Mesendoderm (in vitro differentiated cells): Measurements from ENCODE around the gene SREBF1.

Experiments
- DNase-seq: peaks from one replicate; pipeline ENCODE4 v3.0.0; 2013
- H2AK5ac ChIP-seq: 2 replicates; pipeline ENCODE4 v1.6.1; 2013; ENCODE audit warnings: low read length, inconsistent platforms
- H2BK120ac ChIP-seq: 2 replicates; pipeline ENCODE4 v1.6.1; 2013; ENCODE audit warnings: low read depth, mild to moderate bottlenecking, low read length, moderate library complexity, mixed read lengths
- H2BK15ac ChIP-seq: replicated peaks from 2 replicates; pipeline ENCODE4 v1.6.1; 2013; ENCODE audit warnings: low read depth, mild to moderate bottlenecking, moderate library complexity
- H2BK5ac ChIP-seq: 2 replicates; pipeline ENCODE4 v1.6.1; 2013; ENCODE audit warnings: low read length, inconsistent platforms
- H3K18ac ChIP-seq: 2 replicates; pipeline ENCODE4 v1.6.1; 2013; ENCODE audit warnings: mild to moderate bottlenecking, low read length, mixed read lengths
- H3K23ac ChIP-seq: one replicate; pipeline ENCODE4 v1.6.1; 2013; ENCODE audit warnings: low read length
- H3K27ac ChIP-seq: 2 replicates; pipeline ENCODE4 v1.5.1; 2013; ENCODE audit warnings: low read depth, mild to moderate bottlenecking, inconsistent platforms, low read length, moderate library complexity
- H3K27me3 ChIP-seq: 2 replicates; pipeline ENCODE4 v1.6.1; 2013; ENCODE audit warnings: low read length, control low read depth, mild to moderate bottlenecking, inconsistent platforms; ENCODE audit not compliant: insufficient read depth, poor library complexity
- H3K36me3 ChIP-seq: 2 replicates; pipeline ENCODE4 v1.6.1; 2013; ENCODE audit warnings: low read length, inconsistent platforms; ENCODE audit not compliant: control insufficient read depth, insufficient read depth
- H3K4ac ChIP-seq: one replicate; pipeline ENCODE4 v1.6.1; 2013; ENCODE audit warnings: low read depth, mild to moderate bottlenecking, low read length, moderate library complexity
- H3K4me1 ChIP-seq: 2 replicates; pipeline ENCODE4 v1.6.1; 2013; ENCODE audit warnings: low read depth, low read length, inconsistent platforms; ENCODE audit not compliant: control insufficient read depth
- H3K4me2 ChIP-seq: 2 replicates; pipeline ENCODE4 v1.6.1; 2013; ENCODE audit warnings: low read length
- H3K4me3 ChIP-seq: 2 replicates; pipeline ENCODE4 v1.5.1; 2013; ENCODE audit warnings: mild to moderate bottlenecking, low read length
- H3K56ac ChIP-seq: one replicate; pipeline ENCODE4 v1.6.1; 2013; ENCODE audit warnings: low read length
- H3K79me1 ChIP-seq: 2 replicates; pipeline ENCODE4 v1.6.1; 2013; ENCODE audit warnings: low read length, inconsistent platforms
- H3K79me2 ChIP-seq: 2 replicates; pipeline ENCODE4 v1.6.1; 2013; ENCODE audit warnings: mild to moderate bottlenecking, low read length; ENCODE audit not compliant: control insufficient read depth, insufficient read depth
- H3K9ac ChIP-seq: 2 replicates; pipeline ENCODE4 v1.6.1; 2013; ENCODE audit warnings: low read length, inconsistent platforms
- H4K5ac ChIP-seq: one replicate; pipeline ENCODE4 v1.6.1; 2013; ENCODE audit warnings: low read length
- H4K8ac ChIP-seq: one replicate; pipeline ENCODE4 v1.6.1; 2013; ENCODE audit warnings: low read depth, mild to moderate bottlenecking, control low read depth, low read length, moderate library complexity
- WGBS: extraction: QIAGEN DNeasy Blood & Tissue Kit; methylation state at CpG from one replicate; pipeline ENCODE4 v1.1.7; 2013; ENCODE audit warnings: low lambda C conversion rate, missing lambda C conversion rate; ENCODE audit not compliant: insufficient coverage; ENCODE audit errors: extremely low coverage; 5-methylcytosine and 5-hydroxymethylcytosine counted together

The SREBF1 gene

GRCh38 chr17:17833658-17834357 is 3.0 kb downstream of the SREBF1 start:
- H3K18ac ChIP-seq = no peak overlapping the region
- H4K5ac ChIP-seq = no peak overlapping the region
- H2BK5ac ChIP-seq = no peak overlapping the region
- no peak overlapping the region for H3K9ac ChIP-seq
- H4K8ac ChIP-seq = no peak overlapping the region
- peaks cover 22% of the 10 kb centered on the region for H3K4me1 ChIP-seq
- peaks cover 58% of the 10 kb centered on the region for H3K79me2 ChIP-seq
- no peak overlapping the region for H2AK5ac ChIP-seq
- H2BK120ac ChIP-seq = no peak overlapping the region
- no peak overlapping the region for H3K27ac ChIP-seq
- no peak overlapping the region for H3K4ac ChIP-seq
- no peak for DNase-seq
- no peak overlapping the region for H3K4me2 ChIP-seq
- WGBS = no CpG with 5 or more reads among the region's 8 CpGs
- no peak overlapping the region for H3K23ac ChIP-seq
- H3K79me1 ChIP-seq = peaks cover 31% of the 10 kb centered on the region
- no peaks in the 10 kb centered on the region for H3K27me3 ChIP-seq
- H3K56ac ChIP-seq = no peak overlapping the region
- no peaks in the 10 kb centered on the region for H3K36me3 ChIP-seq
- no peak overlapping the region for H2BK15ac ChIP-seq
- no peak overlapping the region for H3K4me3 ChIP-seq

GRCh38 chr17:17832032-17832363 is 4.8 kb downstream of the SREBF1 start:
- no CpG with 5 or more reads among the region's 2 CpGs for WGBS
- H3K9ac ChIP-seq = no peak overlapping the region
- H3K4me2 ChIP-seq = no peak overlapping the region
- no peak overlapping the region for H4K8ac ChIP-seq
- no peak overlapping the region for H3K56ac ChIP-seq
- H3K4ac ChIP-seq = no peak overlapping the region
- peaks cover 37% of the 10 kb centered on the region for H3K79me1 ChIP-seq
- H2AK5ac ChIP-seq = no peak overlapping the region
- H3K4me3 ChIP-seq = no peak overlapping the region
- no peak overlapping the region for H2BK5ac ChIP-seq
- no peaks in the 10 kb centered on the region for H3K36me3 ChIP-seq
- H2BK15ac ChIP-seq = no peak overlapping the region
- no peak overlapping the region for H3K23ac ChIP-seq
- peaks cover 65% of the 10 kb centered on the region for H3K79me2 ChIP-seq
- H3K18ac ChIP-seq = no peak overlapping the region
- no peak overlapping the region for H3K27ac ChIP-seq
- no peak overlapping the region for H2BK120ac ChIP-seq
- DNase-seq = no peak
- no peaks in the 10 kb centered on the region for H3K27me3 ChIP-seq
- H4K5ac ChIP-seq = no peak overlapping the region
- H3K4me1 ChIP-seq = peaks cover 10% of the 10 kb centered on the region

GRCh38 chr17:17831208-17832031 is 5.4 kb downstream of the SREBF1 start:
- Histone ChIP-seq H3K27me3 (no peaks in the 10 kb centered on the region), H3K4ac (no peak overlapping the region), H3K27ac (no peak overlapping the region), H3K56ac (no peak overlapping the region), H3K18ac (no peak overlapping the region), H2BK120ac (no peak overlapping the region), H3K36me3 (no peaks in the 10 kb centered on the region), H2BK15ac (no peak overlapping the region), H3K9ac (no peak overlapping the region), H2BK5ac (no peak overlapping the region), H3K4me2 (no peak overlapping the region), H3K79me1 (peaks cover 39% of the 10 kb centered on the region), H3K23ac (no peak overlapping the region), H3K79me2 (peaks cover 68% of the 10 kb centered on the region), H4K5ac (no peak overlapping the region), H3K4me1 (peaks cover 10% of the 10 kb centered on the region), H3K4me3 (no peak overlapping the region), H4K8ac (no peak overlapping the region), H2AK5ac (no peak overlapping the region)
- WGBS = no CpG with 5 or more reads among the region's 12 CpGs
- DNase-seq = no peak

GRCh38 chr17:17830740-17831207 is 6.0 kb downstream of the SREBF1 start:
- Histone ChIP-seq H2BK120ac (no peak overlapping the region), H4K8ac (no peak overlapping the region), H3K36me3 (no peaks in the 10 kb centered on the region), H3K23ac (no peak overlapping the region), H3K27ac (no peak overlapping the region), H2BK15ac (no peak overlapping the region), H3K18ac (no peak overlapping the region), H3K56ac (no peak overlapping the region), H2AK5ac (no peak overlapping the region), H3K4me2 (no peak overlapping the region), H3K27me3 (no peaks in the 10 kb centered on the region), H4K5ac (no peak overlapping the region), H3K4ac (no peak overlapping the region), H3K79me2 (peaks cover 71% of the 10 kb centered on the region), H3K4me3 (no peak overlapping the region), H3K79me1 (peaks cover 41% of the 10 kb centered on the region), H2BK5ac (no peak overlapping the region), H3K4me1 (peaks cover 10% of the 10 kb centered on the region), H3K9ac (no peak overlapping the region)
- no peak for DNase-seq
- no CpG with 5 or more reads among the region's 6 CpGs for WGBS

GRCh38 chr17:17830269-17830567 is 6.6 kb downstream of the SREBF1 start:
- Histone ChIP-seq H3K23ac (no peak overlapping the region), H2BK120ac (no peak overlapping the region), H3K18ac (no peak overlapping the region), H2BK5ac (no peak overlapping the region), H3K27me3 (no peaks in the 10 kb centered on the region), H3K4ac (no peak overlapping the region), H3K9ac (no peak overlapping the region), H3K4me3 (no peak overlapping the region), H3K27ac (no peak overlapping the region), H3K36me3 (no peaks in the 10 kb centered on the region), H3K56ac (no peak overlapping the region), H3K4me2 (no peak overlapping the region), H3K4me1 (peaks cover 4% of the 10 kb centered on the region), H2BK15ac (no peak overlapping the region), H2AK5ac (no peak overlapping the region), H3K79me2 (peaks cover 65% of the 10 kb centered on the region), H4K5ac (no peak overlapping the region), H4K8ac (no peak overlapping the region), H3K79me1 (peaks cover 35% of the 10 kb centered on the region)
- no peak for DNase-seq
- no CpG with 5 or more reads among the region's 2 CpGs for WGBS
